Astrocyte (in vitro differentiated cells and primary cell): ENCODE measurements around the gene HNF1A.

Experiments used
- CTCF ChIP-seq: IDR thresholded peaks from 2 replicates; pipeline ENCODE4 v1.5.1; 2011; ENCODE audit warnings: low read depth, mild to moderate bottlenecking, inconsistent platforms, low read length, moderate library complexity; ENCODE audit not compliant: insufficient read depth
- EZH2 ChIP-seq: IDR thresholded peaks from 2 replicates; pipeline ENCODE4 v1.6.1; 2012; ENCODE audit warnings: mild to moderate bottlenecking, low read length, inconsistent platforms; ENCODE audit not compliant: insufficient read depth

- TF ChIP-seq CTCF (no peak), EZH2 (no peak)
Observed at GRCh38 chr12:120996133-120996746, 17.9 kb downstream of the HNF1A start.
